Germinal center (tissue), 1 donor: ENCODE results near the gene RSRC2.
"Not testable (repeated sequence)": the region's sequence is repeated elsewhere in the genome, so short reads cannot be mapped to it uniquely, and the experiment has no call there.

ENCODE experiments used
- DNase-seq: peaks from one replicate; pipeline ENCODE4 v3.0.0; 2012; ENCODE audit warnings: mixed read lengths, low spot score

RSRC2 gene

GRCh38 chr12:122517877-122518276 lies 8.9 kb downstream of the RSRC2 start:
- no peak for DNase-seq

DNA sequence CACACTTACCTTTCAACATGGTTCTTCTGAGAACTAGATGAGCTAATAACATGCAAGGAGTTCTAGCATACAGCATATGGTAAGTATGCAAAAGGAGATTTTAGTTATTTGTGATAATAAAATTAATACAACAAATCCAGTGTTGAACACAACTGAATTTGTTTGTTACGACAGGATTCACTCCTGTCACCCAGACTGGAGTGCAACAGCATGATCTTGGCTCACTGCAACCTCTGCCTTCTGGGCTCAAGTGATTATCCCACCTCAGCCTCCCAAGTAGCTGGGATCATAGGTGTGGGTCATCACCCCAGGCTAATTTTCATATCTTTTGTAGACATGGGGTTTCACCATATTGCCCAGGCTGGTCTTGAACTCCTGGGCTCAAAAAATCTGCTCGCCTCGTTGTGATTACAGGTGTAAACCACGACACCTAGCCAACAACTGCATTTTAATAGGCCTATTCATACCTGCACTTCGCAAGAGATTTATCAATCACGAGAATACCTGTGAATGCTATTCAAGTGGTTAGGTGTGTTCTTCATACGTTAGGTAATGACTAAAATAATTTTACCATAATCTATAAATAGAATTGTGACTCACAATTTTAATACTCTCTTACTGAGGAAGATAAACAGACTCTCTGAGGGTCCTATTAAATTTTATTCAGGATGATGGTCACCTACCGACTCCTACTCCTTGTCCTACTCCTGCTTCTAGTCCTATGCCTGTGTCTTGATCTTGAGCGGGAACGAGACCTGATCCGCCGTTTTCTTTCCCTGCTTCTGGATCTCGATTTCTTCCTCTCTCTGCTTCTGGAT lies 10.0 kb downstream of the RSRC2 start:
- DNase-seq = no peak

- no peak for DNase-seq
Observed at GRCh38 chr12:122515275-122515674, 11.5 kb downstream of the RSRC2 start.

DNA sequence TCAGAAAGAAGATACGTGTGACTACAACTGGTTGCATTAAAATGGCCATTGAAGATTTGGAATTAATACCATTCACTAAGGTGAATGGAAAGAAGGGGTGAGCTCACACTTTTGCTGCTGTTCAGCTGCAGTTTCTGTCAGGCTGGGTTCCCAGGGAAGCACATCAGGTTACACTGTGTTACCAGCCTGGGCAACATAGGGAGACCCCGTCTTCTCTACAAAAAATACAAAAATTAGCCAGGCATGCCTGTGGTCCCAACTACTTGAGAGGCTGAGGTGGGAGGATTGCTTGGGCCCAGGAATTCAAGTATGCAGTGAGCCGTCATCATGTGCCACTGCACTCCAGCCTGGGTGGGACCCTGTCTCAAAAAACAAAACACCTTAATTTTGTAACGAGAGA lies 13.1 kb downstream of the RSRC2 start:
- no peak for DNase-seq

GRCh38 chr12:122513028-122513427 lies 13.7 kb downstream of the RSRC2 start:
- DNase-seq = not testable (repeated sequence)

DNA sequence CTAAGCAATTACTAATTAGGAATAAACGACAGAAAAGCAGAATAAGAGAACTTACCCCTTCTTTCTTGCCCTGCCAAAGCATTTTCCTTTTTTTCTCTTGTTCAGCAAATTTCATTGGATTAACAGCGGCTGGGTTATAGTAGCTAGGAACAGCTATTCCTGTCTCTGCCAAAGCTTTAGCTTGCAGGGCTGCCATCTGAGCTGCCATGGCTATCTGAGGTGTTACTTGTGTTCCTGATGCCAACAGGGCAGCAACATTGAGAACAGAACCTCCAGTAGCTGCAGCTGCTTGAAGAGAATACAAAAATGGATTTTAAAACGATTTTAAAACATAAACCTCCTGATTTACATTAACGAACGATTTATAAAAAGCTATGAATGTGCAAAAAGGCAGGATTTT lies 18.6 kb downstream of the RSRC2 start:
- no peak for DNase-seq

DNA sequence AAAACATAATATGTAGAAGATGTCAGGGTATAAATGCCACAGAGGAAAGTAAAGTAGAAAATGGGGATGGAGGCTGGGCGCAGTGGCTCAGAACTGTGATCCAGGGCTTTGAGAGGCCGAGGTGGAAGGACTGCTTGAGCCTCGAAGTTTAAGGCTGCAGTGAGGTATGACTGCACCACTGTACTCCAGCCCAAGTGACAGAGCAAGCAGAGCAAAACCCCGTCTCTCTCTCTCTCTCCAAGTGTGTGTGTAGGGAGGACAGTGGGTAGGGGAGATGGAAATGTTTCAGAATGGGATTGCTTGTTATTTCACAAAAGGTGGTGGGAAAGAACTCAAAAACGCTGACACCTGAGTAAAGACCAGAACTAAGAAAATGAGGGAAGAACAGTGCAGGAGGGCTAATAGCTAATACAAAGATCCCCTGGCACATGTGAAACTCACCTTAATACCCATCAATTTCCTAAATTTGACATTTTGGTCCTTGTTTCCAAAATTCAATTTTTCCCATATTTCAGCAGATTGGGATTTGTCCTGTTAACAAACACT lies 20.3 kb downstream of the RSRC2 start:
- no peak for DNase-seq

- DNase-seq = no peak
Observed at GRCh38 chr12:122505419-122506051, 21.2 kb downstream of the RSRC2 start.

DNA sequence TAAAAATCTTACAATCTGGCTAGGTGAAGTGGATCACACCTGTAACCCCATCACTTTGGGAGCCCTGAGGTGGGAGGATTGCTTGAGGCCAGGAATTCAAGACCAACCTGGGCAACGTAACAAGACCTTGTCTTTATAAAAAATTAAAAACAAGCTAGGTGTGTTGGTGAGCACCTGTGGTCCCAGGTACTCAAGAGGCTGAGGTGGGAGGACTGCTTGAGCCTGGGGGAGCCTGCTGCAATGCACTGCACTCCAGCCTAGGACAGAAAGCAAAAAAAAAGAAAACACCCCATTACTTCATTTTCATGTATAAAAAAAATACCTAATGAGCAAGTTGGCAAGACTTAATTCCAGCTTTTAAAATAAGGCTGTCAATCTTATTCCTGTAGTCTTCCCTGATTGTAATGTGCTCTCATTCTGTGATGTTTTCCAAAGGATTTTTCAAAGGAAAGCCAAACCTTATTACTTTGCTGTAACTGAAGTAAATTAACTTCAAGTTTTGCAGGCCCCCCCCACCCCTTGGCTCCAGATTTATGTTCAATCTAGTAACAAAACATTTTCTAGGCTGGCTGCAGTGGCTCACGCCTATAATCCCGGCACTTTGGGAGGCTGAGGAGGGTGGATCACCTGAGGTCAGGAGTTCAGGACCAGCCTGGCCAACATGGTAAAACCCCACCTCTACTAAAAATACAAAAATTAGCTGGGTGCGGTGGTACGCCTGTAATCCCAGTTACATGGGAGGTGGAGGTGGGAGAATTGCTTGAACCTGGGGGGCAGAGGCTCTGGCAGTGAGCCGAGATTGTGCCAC lies 22.7 kb downstream of the RSRC2 start:
- no peak for DNase-seq

DNA sequence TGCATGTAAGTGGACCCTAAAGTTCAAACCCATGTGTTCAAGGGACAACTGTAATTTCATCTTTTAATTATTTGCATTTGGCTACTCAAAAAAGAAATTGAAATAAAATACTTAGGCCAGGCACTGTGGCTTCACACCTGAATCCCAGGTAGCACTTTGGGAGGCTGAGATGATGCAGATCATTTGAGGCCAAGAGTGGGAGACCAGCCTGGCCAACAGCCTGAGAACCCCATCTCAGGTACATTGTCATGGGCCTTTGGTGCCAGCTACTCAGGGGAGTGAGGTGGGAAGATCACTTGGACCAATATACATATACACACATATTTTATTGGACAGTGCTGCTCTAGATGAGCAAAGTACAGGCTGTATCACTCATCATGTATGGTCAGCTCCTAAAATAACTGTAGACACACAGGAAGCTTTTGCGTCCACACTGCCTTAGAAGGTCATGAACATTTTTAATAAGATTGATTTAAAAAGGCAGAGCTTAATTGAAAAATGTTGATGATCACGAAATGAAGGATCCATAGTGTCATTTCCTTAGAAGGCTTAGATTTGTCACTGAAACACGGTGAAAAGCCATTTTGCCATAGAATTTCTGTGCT lies 23.5 kb downstream of the RSRC2 start:
- DNase-seq = no peak

- DNase-seq = peak; percentile 23
Observed at GRCh38 chr12:122501489-122501989, 25.2 kb downstream of the RSRC2 start.

DNA sequence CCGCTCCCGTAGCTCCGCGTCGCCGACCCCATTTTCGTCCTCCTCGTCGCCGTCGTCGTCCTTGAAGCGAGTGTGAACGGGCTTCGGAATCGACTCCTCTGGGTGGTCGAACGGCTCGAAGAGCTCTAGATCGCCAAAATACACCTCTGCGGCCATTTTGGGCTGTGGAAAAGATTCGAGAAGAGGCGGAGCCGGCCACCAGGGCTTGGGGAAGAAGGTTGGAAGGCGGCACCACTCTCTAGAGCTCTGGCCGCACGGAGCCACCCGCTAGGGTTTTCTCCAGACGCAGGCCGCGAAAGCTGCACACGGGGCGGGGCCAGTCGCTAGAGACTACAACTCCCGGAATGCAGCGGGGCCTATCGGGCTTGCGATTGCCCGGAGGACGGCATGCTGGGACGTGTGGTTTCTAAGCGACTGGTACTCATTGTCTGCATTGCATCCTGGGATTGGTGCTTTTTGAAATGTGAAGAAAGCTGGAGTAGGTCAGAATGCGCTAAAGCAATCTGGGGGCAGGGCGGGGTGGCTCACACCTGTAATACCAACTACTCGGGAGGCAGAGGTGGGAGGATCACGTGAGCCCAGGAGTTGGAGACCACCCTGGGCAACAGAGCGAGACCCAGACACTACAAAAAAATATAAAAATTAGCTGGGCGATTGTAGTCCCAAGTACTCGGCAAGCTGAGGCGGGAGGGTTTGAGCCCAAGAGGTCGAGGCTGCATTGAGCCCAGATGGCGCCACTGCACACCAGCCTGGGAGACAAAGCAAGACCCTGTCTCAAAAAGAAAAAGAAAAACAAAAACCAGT lies 25.8 kb downstream of the RSRC2 start, which contains the start of gene ZCCHC8:
ZCCHC8 (minus strand) TSS at position 248 of the 804 bp plus-strand sequence; CDS start at position 156, 92 bp downstream.
- DNase-seq = peak; percentile 94

GRCh38 chr12:122499991-122500684 lies 26.6 kb downstream of the RSRC2 start:
- peak; percentile 45 for DNase-seq

DNA sequence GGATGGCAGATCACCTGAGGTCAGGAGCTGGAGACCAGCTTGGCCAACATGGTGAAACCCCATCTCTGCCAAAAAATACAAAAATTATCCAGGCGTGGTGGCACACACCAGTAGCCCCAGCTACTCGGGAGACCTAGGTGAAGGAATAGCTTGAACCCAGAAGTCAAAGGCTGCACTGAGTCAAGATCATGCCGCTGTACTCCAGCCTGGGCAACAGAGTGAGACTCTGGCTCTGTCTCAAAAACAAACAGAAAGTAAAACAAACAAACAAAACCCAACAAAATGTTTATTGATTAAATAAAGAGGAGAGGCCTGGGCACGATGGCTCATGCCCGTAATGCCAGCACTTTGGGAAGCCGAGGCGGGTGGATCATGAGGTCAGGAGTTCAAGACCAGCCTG lies 31.5 kb downstream of the RSRC2 start:
- no peak for DNase-seq

- DNase-seq = not testable (repeated sequence)
Observed at GRCh38 chr12:122493222-122493621, 33.5 kb downstream of the RSRC2 start.

DNA sequence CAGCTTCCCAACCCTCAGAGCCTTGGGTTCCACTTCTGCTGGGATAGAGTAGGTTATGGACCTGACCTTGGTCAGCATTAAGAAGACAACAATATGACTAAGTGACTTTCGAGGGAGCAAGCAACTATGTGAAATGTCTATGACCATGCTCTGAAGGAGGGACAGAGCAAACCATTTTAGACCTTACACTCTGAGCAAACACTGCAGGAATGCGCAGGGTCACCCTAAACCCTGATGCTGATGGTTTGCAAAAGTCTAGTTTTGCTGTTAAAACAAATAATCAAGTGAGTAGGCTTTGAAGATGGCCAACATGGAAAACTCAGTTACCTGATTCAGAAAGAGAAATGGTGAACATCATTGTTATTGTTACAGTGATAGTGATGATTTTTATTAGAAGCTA lies 34.7 kb downstream of the RSRC2 start:
- no peak for DNase-seq

DNA sequence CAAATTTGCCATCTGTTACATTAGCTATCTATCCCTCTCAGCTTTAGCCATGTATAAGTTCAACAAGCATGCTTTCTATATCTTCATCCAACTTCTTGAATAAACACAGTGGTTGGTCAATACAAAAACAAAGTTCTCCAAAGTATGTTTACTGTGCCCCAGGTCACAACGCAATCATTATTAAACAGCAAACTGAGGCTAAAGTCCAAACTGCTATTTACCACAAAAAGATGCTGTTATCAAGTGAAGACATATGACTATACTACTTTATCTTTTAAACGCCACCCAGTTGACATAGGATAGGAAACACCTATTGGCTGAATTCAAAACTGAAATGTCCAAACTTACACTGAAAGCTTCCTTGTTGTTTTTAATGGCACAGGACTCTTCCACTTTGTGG lies 37.7 kb downstream of the RSRC2 start:
- no peak for DNase-seq

GRCh38 chr12:122487807-122488206 lies 38.9 kb downstream of the RSRC2 start:
- not testable (repeated sequence) for DNase-seq

DNA sequence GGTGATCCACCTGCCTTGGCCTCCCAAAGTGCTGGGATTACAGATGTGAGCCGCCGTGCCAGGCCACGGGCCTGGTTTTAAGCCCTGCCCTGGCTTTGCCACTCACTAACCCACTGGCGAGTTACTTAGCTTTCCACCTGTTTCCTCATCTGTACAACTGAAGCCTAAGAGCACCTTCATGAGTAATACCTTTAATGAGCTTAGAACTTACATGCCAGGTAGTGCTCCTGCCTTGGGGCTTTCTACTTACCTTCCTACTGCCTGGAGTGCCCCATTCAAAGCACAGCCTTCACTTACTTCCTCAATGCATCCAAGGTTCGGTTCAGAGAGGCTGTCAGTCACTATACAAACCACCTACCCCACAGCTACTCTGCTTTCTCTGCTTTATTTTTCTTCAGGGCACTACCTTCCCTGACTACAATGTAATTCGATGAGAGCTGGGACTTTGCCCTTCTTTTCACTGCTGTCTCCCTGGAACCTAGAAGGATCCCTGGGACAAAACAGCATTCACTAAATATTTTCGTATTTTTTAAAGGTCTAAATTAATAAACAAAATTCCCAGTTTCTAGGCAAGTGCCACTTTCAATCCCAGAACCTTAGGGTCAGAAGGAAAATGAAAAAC lies 39.8 kb downstream of the RSRC2 start:
- no peak for DNase-seq

- DNase-seq = not testable (repeated sequence)
Observed at GRCh38 chr12:122486360-122486759, 40.4 kb downstream of the RSRC2 start.
